GM18526 (cell line): ENCODE results near the gene RAD18.

ENCODE experiments used
- POLR2A ChIP-seq: IDR thresholded peaks from 3 replicates; pipeline ENCODE4 v1.6.1; 2011; ENCODE audit not compliant: insufficient read length; ENCODE audit errors: extremely low read depth

Gene RAD18

DNA sequence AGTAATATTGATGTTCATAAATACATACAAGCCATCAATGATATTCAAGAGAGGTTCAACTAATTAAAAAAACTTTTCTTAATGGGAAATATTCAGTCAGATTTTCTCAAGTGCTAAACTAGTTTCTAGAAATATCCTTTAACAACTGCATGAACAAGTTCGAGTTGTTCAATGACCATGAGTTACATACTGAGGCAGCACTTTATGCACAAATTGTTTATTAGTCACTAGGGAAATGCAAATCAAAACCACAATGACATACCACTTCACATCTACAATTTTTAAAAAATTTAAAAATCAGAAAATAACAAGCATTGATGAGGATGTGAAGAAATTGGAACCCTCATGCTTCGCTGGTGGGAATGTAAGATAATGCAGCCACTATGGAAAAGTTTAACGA lies 62.4 kb downstream of the RAD18 start:
- TF ChIP-seq POLR2A = no peak

DNA sequence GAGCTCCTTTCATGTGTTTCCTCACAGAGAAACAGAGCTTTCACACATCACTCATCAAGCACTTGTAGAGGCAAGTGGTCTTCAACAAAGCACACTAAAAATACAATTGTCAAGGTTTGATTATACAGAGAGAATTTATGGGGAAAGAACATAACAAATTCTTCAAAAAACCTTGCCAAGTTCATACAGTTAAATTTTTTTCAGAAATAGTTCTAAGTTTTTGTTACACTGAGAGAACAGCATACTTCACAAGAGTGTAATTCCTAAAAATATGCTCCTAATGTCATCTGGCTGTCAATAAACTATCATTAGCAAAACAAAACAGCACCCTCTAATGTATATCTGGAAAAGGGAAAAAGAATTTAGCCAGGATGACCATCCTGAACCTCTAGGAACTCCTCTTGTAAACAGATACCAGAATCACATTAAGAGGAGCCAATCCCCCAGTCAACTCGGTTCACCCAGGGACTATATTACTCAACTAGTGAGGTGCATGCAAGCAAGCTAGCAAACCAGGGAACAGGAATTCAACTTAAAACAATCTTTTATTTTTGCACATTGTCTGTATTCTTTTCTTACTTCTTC lies 63.3 kb downstream of the RAD18 start:
- no peak for TF ChIP-seq POLR2A

DNA sequence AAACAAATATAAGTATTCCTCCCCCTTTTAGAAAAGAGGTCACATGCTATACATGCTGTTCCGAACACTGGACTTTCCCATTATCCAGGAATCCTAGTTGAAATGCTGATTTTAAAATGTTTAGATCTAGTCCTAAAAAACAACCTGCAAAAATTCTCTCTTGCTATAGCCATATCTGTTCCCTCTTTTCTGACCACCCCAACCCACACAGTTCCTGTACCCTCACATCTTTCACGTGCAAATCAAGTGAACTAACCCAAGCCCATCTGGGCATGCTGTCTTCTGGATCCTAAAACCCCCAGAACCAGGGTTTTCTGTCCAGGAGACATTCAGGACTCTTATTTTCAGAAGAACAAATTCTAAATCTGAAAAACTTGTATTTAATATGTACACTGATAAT lies 67.4 kb downstream of the RAD18 start:
- TF ChIP-seq POLR2A = no peak

DNA sequence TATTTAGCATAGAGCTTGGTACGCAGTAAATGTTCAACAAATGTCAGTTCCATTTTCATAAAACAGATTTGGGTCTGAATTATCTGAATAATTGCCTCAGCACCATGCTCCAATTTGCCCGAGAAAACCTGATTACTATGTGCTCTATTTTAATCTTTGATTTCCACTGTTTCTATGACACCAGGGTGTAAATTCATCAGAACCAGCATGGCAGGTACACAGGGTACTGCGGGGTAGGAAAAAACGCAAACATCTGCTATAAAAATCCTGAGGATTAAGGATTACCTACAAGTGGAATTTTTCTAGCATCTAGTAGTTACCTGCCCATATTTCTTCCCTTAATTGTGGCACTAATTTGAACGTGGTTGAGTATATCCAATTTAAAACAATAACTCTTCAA lies 70.3 kb downstream of the RAD18 start:
- TF ChIP-seq POLR2A = no peak

DNA sequence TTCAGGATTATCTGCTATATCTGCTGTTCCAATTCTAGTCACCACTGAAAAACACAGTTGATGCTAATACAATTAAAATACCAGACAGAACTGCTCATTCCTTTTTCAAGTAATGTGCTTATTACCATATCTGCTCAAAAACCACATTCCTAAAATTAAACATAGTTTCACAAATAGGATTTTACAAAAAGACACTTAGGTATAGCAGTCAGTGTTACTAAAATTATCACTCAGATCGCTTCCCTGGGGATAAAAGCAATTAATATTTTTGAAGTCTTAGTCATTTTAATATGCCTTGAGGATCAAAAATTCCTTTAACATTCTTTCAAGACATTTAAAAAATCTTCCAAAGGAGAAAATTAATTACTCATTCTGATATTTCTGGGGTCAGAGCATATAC lies 71.5 kb downstream of the RAD18 start:
- TF ChIP-seq POLR2A = no peak

DNA sequence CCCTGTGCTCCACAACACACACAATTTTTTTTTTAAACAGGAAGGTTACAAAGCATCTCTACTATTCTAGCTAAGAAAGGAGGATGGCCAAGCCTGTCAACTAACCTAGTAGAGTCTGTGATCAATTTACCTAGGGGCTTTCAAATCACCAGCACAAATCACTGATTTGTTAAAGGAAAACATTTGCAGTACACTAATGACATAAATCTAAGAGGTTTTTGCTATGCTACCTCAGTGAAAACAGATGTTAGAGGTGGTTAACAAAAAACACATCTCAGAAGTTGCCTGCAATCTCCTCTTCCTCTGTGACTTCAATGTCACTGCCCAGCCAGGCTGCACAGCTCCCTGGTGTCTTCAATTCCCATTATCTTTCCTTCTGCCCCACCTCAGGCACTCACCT lies 72.0 kb downstream of the RAD18 start:
- TF ChIP-seq POLR2A = no peak

DNA sequence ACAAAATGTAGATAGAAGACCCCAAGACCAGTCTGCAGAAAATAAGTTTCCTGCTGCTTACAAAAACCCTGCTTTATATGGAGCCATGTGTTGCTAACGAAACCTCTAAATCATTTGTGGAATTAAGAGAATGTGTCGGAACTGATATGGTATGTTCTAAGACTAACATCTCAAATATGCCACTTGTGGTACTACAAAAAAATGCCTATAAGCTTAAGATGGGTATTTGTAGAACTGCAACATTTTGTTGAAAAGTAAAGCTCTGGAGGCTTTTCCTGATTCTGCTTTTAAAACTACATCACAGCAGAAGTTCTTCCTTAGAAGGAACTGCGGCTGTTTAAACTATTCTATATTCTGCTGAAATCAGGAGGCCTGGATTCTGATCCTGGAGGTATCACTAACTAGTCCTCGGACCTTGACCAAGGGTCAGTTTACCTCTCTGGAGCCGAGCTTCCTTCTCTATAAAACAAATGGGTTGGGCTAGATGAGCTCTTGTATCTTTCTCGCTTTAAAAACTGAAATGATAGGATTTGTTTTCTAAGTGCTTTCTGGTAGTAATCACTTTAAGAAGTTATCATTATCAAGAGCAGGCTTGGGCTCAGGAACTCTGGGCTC lies 74.9 kb downstream of the RAD18 start:
- no peak for TF ChIP-seq POLR2A

DNA sequence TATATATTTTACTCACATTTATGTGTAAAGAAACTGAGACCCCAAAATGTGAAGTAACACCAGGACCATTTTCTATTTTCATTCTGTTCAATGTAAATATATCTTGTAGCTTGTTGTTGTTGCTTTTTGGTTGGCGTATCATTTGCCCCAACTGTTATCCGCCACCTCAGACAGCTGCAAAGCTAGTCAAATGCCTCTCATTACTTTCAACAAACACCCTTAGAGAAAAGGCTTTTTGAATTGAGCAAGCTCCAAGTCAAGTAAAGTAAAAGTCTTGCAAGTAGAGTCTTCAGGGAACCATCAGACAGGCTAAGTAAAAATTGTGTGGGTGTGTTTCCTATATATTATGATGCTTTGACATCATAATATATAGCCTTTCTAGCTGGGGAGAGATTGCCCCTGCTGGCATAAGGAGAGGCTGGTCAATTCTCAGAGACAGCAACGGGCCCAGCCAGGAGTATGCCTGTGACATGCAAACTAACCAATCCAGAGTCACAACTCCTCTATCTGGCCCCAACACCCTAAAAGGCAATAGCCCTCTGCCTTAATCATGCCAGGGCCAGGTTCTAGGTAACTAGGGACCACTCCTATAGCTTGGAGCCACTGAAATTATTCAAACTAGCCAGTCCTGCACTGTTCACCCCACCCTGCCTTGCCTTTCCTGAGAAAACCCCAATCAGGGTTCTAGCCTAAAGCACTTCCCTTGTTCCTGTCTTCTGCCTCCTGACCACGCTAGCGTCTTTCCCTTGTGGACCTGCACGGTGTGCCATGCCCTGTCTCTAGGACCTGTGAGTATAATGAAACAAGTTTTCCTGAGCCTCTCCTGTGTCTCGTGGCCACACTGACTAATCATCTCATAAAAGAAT lies 75.6 kb downstream of the RAD18 start:
- no peak for TF ChIP-seq POLR2A

DNA sequence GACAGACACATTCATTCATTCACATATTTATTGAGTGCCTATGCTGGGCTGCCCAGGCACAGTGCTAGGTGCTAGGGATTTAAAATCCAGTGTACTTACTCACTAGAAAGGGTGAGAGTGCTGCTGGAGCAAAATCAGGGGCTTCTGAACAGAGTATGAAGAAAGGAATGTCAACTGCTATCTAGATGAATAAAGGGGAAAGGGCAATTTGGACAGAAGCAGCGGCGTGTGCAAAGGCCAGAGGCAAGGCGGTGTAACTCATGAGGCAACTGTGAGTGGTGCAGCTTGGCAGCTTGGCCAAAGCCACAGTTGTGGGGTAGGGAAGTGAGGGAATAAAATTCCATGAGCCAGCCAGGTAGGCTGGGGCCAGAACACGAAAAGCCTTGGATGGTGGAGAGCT lies 76.7 kb downstream of the RAD18 start:
- TF ChIP-seq POLR2A = no peak

DNA sequence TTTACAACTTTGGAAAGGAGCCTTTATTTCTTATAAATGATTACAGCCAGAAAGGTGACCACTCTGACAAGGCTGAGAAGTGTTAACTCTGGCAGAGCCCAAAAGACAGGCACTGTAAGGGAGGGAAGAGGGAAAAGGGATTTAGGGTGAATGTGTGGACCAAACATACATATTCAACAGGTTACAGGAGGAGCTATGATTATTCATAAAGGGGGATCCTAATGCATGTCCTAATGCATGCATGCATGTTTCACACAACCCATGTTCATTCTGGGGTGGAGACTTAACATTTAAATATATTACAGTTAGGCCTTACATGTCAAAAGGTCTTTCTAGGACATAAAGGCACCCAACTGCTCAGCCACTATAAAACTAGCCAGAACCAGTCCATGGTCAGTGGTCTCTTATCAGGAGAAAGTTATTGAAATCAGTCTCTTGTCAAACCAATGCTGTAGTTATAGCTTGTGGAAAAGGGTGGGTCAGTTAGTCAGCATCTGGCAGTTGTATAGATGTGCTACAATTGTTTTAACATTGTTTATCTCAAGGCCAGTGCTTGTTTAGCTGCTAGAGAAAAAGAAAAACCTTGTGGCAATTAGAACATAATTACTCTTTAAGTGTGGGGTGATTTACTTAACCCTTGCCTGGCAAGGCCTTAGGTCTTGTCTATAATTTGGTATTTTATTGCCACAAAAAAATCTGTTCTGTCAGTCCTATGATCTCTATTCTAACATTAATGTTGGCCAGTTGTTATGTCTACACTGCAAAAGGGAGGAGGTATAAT lies 77.5 kb downstream of the RAD18 start:
- no peak for TF ChIP-seq POLR2A

DNA sequence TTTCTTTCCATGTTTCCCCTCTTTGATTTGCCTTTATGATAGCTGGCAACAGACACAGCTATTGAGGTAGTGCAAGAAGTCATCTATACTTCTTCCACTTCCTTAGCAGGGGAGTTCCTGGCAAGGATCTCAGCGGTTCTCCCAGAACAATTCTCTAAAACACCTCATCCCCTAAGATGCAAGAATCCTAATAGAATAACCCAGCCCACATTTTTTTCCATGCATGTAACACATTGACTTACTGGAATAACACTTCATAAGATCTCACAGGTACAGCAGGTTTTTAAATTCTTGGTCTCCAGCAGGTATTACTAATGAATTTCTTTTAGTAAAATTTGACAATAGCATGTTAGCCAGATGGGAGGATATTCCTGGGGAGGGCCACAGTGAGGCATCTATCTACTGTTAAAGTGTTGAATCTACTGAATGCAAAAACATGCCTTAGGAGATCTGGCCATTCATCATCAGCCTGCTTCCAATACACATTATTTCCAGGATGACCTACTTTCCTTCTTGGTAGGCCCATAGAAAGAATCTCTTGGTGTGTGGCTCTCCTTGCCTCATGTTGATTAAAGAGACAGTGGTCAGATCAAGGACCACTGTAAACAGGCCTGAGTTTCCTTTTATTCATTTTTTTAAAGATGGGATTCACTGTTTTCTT lies 78.5 kb downstream of the RAD18 start:
- TF ChIP-seq POLR2A = no peak

DNA sequence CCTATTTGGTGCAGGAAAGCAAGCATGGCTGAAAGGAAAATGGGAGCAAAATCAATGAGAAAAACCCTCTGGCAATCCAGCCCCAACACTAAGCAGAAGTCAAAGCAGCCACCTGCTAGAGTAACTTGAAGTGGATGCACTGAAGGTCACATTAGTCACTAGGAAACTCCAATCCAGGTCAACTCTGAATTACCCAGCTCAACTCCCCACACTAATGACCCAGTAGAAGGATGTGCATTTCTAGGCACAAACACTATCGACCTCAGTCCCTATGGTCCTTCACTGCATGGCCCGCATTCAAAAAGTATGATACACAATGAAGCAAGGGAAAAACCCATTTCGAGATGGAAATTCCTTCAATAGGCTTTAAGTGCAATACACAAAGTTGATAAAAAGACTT lies 80.6 kb downstream of the RAD18 start:
- no peak for TF ChIP-seq POLR2A

DNA sequence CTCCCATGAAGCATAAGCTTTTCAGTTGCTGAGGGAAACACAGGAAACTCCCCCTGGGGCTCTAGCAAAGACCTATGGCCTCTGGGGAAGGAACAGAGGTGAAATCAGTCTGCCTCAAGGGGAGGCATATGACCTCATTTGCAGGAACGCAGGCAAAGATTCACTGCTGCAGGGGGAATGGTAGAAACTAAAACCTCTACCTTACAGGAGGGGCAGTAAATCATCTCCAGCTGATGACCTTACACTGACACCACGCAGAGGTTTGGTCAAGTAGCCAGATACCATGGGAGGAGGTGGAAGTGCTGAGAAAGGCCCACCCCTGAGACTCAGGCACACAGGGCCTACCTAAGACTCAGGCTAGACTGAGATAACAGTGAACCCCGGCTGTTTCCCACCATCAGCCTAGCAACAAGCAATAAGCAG lies 81.1 kb downstream of the RAD18 start:
- no peak for TF ChIP-seq POLR2A

DNA sequence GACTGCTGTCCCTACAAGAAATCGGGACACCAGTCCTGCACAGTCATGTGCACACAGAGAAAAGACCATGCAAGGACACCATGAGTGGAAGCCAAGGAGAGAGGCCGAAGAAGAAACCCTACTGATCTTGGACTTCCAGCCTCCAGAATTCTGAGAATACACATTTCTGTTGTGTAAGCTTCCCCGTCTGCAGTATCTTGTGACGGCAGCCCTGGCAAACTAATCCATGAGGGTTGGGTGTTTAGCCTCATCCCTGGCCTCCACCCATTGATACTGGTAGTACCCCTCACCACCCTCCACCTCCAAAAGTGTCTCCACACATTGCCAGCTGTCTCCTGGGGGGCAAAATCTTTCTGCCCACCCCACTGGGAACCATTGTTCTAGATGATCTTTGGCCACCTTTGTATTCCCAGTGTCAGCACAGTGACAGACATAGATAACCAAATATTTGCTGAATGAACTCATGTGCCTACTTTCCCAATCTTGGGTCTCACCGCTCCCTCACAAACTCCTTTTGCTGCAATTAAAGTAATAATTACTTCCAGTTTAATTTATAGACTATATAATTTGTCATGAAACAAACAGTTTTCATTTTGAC lies 83.8 kb downstream of the RAD18 start:
- TF ChIP-seq POLR2A = no peak

DNA sequence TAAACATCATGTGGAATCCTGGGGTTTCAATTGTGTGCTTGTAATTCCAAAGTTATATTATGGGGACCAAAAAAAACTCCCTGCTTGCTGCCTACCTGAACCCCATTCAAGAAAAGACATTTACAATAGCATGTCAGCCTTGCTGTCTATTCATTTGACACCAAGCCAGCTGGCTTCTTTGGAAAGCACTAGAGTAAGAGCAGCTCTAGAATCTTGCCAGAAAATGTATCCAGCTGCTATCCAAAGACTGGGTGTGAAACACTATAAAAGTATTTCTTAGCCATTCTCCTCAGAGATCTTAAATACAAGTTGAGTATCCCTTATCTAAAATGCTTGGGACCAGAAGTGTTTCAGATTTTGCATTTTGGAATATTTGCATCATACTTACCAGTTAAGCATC lies 87.4 kb downstream of the RAD18 start:
- no peak for TF ChIP-seq POLR2A
